EL (cell line): ENCODE data around the gene KIZ.
A peak's percentile ranks its signal among the peaks of the same experiment; 100 is the strongest.

ENCODE experiments used
- DNase-seq: peaks from one replicate; pipeline ENCODE4 v3.0.0-alpha.2; 2016

Gene KIZ

GRCh38 chr20:21125849-21126580 is at the start of gene KIZ:
TSS of gene KIZ (plus strand) at chr20:21126082. CDS start at chr20:21126116, 34 bp downstream.
- DNase-seq: peak; percentile 94

GRCh38 chr20:21077809-21078345 is 48.0 kb upstream of the KIZ start:
- DNase-seq: no peak

- DNase-seq: no peak
Measured at GRCh38 chr20:21082584-21082983, 43.3 kb upstream of the KIZ start.

- DNase-seq: no peak
Measured at GRCh38 chr20:21083825-21084325, 42.0 kb upstream of the KIZ start.

- no peak for DNase-seq
Measured at GRCh38 chr20:21087862-21088540, 37.9 kb upstream of the KIZ start.

GRCh38 chr20:21089391-21089790 is 36.5 kb upstream of the KIZ start:
- DNase-seq: no peak

- DNase-seq: no peak
Measured at GRCh38 chr20:21090111-21090618, 35.7 kb upstream of the KIZ start.

- no peak for DNase-seq
Measured at GRCh38 chr20:21090721-21091120, 35.2 kb upstream of the KIZ start.

- DNase-seq: no peak
Measured at GRCh38 chr20:21092806-21093205, 33.1 kb upstream of the KIZ start.

- DNase-seq: peak; percentile 45
Measured at GRCh38 chr20:21096321-21097043, 29.4 kb upstream of the KIZ start.

GRCh38 chr20:21099751-21100577 is 25.9 kb upstream of the KIZ start:
- no peak for DNase-seq

- DNase-seq: no peak
Measured at GRCh38 chr20:21100578-21101452, 25.1 kb upstream of the KIZ start.

- no peak for DNase-seq
Measured at GRCh38 chr20:21101453-21101931, 24.4 kb upstream of the KIZ start.

- DNase-seq: no peak
Measured at GRCh38 chr20:21101932-21102575, 23.8 kb upstream of the KIZ start.

GRCh38 chr20:21102603-21103311 is 23.1 kb upstream of the KIZ start:
- no peak for DNase-seq

GRCh38 chr20:21103582-21104465 is 22.1 kb upstream of the KIZ start:
- no peak for DNase-seq

- no peak for DNase-seq
Measured at GRCh38 chr20:21104466-21104761, 21.5 kb upstream of the KIZ start.

GRCh38 chr20:21104921-21105320 is 21.0 kb upstream of the KIZ start:
- no peak for DNase-seq
